Medulla oblongata (tissue), 1 donor: Measurements from ENCODE around the gene LUZP1.

Source experiments
- DNase-seq: peaks from one replicate; pipeline ENCODE4 v3.0.0-alpha.2; 2015; ENCODE audit errors: extremely low spot score

Gene LUZP1

DNA sequence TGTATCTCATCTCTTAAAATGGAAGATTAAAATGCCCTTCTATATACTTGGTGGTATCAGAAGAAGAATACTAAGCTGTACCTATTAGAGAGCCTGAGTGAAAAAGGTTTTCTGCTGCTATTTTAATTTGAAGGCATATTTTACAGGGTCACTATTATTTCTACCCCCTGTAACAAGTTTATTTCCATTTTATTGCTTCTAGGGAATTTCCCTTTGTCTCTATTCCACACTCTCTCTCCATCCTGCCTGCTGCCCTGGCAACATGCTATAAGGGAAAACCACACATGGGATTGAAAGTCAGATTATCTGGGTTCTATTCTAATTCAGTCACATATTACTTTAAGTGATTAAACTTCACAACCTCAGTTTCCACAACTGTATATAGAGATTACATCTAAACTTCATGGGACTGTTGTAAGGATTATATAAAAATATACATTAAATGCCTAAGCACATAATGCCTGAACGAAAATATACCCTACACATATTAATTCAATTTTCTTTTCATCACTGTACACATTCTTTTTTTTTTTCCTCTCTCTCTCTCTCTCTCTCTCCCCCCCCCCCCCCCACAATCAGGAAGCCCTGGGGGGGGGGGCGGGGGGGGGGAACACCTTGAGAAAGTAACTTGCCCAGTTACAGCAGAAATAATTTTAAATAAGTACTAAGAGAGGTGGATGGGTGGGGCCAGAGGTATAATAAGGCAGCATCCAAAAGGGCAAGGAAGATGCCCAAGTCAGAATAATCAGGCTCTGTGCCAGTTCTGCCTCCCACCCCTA is 51.5 kb downstream of the LUZP1 start:
- DNase-seq, result no peak

DNA sequence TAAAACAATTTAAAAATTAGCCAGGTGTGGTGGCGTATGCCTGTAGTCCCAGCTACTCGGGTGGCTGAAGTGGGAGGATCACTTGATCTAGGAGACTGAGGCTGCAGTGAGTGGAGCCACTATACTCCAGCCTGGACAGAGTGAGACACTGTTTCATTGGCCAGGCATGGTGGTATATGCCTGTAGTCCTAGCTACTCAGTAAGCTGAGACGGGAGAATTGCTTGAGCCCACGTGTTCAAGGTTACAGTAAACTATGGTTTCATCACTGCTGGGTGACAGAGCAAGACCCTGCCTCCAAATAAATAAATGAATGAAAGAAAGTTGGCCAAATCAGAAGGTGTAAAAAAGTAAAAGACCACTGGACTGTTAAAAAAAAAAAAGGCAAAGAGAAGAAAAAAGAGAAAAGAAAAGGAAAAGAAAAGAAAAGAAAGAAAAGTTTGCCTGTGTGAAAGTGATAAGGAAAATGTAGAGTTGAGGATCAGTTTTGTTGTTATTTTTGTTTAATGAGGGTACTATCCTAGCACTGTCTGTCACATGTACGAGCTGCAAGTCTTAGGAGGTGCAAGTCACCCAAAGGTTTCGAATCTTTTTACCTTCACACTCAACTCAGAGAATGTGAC is 52.3 kb downstream of the LUZP1 start:
- DNase-seq, result no peak

DNA sequence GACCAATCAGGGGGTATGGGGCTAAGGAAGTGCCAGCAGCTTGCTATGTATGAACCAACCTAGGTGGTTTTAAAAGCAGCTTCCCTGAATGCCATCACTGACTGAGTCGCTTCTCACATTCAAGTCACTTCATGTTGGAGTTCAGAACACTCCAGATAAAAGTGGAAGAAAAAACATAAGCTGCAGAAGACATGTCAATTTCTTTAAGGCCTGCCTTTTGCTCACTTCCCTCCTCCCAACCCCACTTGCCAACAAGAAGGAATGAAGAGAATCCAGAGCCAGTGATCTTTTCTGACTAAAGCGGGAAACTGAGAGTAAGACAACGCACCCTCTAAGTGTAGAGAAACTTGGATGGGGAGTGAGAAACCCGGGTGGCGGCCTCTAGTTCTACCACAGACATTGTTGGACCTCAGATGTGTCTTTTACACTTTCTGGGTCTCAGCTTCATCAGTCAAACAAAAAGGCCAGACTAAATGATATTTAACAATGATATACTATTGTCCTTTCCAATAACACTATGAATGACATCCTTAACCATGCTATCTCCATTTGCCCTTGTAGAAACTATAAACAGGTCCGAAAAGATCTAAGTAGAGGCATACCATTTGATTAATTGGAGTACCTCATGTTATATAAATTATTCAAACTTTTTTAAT is 54.1 kb downstream of the LUZP1 start:
- peak; percentile 49 for DNase-seq

DNA sequence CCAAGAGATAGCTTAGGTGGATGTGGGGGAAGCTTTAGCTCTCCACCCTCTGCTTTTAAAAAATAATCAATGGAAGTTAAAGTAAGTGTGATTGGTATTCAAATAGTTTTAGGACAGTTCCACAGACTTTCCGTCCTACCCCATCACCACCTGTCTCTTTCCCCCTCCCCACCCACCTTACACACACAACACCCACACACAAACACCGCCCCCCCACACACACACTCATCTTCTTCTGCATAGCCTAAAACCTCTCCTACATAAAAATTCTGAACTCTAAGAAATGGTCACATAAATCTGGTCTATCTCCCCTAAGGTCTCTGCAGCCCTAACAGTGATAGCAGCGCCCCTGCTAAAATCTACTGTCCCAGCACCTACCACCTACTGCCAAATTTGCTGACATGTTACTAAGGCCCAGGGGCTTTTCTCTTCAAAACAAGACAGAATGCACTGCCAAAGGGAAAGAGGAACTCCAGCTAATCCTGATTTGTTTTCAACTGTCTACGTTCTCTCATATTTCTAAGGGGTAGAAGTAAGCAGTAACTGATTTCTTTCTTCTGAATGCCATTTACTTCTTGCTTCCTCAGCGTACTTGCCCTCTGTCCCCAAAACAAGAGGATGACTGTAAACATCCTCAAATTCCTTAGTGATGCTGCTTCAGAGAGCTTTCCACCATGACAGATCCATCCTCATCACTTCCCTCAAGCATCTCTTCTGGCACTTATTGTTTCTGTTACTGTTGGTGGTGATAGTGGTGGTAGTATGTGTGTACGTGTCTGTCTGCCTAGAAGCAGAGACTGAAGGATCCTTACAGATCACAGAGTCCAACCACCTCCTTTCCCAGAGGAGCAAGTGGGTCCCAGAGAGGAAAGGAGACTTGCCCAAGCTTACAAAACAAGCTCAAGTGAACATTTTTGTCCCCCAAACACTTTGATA is 56.8 kb downstream of the LUZP1 start:
- peak; percentile 28 for DNase-seq

DNA sequence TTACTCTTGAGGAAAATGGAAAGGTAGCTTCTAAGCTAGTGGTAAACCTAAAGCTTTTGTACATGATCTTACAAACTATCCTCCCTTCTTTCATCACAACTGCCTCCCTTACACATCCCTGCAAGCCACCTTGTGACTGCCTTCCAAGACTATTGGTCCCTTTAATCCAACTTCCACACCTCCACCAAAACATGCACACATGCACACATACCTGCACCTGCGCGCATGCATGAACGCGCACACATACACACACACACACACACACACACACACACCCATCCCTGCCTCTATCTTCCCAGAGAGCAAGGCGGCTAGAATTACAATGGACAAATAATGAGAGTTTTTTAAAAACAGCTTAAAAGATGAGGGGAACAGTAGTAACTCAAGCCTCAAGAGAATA is 58.3 kb downstream of the LUZP1 start:
- DNase-seq, result no peak

DNA sequence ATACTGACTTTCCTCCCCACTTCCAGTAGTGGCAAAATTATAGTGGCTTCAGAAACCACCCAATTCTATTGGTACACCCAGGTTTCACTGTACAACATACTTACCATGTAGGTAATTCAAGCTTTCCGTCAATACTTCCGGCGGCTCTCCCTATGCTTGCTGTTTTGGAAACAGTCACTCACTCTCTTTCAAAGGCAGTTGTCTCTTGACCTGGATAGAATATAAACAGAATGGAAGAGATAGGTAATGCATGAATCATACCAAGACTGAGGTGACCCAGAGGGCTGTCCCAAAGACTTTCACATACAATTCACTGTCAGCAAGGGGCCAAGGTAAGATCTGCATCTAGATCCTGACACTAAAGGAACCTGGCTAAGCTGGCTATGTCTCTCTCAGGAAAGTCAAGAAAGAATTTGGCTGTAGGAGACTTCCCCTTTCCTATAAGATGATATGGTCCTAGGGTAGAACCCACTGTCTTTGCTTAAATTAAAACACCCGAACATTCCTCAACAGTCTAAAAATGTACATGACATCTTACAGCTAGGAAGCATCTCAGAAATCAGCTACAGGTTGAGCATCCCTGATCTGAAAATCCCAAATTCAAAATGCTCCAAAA is 59.6 kb downstream of the LUZP1 start:
- no peak for DNase-seq

DNA sequence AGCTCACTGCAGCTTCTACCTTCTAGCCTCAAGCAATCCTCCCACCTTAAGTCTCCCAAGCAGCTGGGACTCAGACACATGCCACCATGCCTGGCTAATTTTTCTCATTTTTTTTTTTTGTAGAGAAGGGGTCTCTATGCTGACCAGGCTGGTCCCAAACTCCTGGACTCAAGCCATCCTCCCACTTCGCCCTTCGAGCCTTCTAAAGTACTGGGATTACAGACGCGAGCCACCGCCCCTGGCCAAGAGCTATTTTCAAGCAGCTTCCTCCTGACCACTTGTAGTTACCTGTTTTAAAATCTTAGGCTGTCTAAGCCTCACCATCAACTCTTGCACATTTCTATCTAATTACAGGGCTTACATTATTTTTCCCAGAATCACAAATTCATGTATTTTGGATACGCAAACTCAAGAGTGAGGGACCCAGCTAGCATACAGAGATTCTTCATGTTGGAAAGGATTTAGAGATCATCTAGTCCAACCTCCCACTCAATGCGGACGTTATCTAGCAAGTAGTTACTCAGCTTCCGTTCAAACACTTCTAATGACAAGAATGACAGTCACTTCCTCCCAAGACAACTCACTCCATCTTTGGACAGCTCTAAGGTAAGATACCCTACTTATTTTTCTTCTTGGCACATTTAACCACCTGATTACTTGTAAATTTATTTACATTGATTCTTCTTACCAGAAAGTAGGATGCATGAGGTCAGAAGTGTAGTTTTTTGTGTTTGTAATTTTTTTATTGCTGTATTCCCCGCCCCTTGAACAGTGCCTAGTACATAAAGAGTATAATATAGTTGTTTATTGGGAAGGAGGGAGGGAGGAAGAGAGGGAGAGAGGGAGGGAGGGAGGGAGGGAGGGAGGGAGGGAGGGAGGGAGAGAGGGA is 65.4 kb downstream of the LUZP1 start:
- DNase-seq, result no peak

DNA sequence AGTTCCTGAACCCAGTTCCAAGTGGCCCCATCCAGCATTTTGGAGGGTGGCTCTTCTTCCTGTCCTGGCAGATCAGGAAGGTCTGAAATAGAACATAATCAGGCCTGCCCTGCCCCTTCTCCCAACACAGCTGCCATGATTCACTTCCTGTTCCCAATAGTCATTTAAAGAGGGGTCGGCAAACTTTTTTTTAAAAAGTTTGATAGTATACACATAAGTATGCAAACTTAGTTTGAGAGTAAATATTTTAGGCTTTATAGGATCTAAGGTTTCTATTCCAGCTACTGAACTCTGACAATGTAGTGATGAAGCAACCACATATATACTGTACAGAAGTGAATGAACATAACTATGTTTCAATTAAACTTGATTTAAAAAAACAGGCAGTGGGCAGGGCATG is 66.4 kb downstream of the LUZP1 start:
- DNase-seq, result no peak

DNA sequence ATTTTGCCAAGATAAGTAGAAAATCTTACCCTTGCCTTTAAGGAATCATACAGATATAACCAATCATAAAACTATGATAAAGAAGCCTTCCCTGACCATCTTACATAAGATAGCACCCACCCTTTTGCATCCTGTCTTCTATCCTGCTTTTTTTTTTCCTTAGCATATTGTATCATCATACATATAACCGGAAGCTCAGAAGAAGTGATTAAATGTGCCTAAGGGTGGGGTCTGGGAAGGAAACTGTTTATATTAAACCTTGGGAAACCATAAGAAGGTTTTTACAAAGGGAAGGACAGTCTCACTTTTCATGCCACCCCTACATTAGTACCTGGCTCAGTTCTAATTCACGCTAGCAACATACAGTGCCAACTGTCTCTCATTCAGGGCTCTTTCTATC is 66.8 kb downstream of the LUZP1 start:
- no peak for DNase-seq

DNA sequence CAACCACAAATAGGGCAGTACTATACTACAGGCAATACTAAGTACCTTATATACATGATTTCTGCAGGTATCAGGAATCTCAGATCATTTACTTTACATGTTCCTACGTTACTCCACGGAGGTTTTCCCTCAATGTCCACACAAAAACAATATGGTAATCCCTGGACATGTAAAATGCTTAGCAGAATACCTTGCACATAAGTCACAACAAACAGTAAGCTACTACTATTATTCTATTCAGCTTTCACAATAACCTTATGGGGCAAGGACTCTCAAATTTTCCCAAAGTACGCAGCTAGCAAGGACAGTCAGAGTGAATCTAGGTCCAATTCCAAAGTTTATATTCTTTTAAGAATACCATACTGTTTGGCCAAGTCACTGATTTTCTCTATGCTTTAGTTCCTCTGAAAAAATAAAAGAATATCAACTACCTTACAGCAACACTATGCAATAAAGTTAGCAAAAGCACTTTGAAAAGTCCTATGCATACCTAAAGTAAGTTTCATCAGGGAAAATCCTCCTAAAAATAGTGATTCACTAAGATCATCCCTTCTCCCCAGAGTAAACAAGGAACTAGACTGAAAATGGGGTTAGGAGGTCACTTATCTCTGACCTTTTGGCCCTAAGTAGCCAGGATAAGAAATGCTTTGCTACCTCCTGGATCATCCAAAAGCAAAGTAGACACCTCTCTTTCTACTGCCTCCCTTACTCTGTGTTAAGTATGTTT is 67.4 kb downstream of the LUZP1 start:
- DNase-seq, result no peak

DNA sequence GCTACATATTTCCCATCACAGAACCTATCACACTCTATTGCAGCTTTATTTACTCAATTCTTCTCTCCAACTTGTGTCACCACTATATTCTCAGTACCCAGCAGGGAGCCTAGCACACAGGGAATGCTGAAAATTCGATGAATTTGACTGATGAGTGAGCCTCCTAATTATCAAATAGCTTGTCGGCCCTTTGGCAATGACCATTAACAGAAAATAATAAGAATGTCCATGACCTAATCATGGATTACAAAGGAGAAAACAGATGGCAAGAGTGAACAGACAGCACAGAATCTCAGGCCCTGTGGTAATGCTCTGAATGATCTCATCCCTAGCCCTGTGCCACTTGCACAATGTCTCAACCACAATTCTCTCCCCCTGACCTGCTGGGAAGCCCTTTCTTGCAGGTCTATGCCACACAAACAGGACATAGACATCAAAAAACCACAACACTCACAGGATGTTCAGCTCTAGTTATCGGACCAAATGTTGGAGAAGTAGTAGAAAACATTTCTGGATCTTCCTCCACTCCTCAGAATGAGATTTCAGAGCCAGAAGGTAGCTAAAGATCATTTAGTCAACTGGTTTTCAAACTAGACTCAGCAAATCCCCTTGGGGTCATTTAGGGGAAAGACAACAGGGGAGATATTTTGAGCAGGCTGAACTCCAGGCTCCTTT is 68.4 kb downstream of the LUZP1 start:
- peak; percentile 27 for DNase-seq

DNA sequence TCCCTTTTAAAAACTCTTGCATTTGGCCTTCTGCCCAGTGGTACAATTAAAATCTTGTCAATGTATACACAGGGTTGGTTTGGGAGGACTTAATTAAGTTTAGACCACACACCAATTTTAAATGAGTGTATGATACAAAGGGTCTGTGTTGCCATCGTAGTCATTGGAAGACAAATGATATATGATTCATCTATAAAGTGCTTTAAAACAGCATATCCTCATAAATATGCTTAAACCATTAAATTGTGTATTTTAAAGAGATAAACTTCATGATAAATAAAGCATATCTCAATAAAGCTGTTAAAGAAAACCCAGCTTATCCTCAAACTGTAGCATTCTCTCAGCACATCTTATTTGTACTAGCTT is 69.5 kb downstream of the LUZP1 start:
- no peak for DNase-seq

DNA sequence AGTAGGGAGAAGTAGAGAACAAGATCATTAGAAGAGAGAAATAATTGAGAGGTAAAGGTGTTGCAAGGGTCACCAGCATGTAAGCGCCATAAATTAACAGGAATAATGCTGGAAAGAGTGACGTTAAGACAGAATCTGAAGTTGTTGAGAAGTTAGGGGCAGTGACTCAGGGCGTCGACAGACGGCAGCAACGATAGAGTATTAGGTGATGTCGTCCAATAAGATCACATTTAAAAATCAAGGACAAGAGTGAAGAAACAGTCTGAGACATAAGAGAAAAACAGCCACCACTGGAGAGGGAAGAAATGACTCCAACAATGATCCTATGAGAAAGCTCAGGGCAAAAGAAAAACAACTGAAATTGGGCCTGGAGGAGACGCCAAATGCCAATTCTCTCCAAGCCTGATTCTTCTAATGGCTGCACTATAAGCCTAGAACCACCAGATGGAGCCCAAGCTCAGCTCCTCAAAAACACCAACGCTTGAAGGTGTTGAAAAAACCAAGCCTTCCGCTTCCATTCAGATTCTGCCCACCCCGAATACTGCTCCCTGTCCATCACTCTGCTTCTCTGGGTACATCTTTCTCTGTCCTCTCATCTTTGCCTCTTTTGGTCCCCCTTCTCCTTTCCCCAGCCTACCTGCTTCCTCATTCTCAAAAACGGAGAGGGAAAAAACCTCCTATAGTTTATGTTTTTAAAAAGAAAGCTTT is 70.0 kb downstream of the LUZP1 start:
- peak; percentile 90 for DNase-seq

DNA sequence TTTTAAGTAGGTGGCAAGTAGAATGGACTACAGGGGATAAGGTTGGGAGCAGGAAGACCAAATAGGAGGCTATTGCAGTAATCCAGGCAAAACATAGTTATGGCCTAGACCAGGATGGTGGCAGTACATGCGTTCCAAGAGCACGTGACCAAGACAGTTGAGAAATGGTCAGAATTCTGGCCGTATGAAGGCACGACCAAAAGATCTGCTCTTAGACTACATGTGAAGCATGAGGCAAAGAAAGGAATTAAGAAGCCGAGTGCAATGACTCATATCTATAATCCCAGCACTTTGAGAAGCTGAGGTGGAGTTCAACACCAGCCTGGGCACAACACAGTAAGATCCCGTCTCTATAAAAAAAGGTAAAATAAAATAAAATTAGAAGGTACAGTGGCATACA is 71.3 kb downstream of the LUZP1 start:
- DNase-seq, result no peak

DNA sequence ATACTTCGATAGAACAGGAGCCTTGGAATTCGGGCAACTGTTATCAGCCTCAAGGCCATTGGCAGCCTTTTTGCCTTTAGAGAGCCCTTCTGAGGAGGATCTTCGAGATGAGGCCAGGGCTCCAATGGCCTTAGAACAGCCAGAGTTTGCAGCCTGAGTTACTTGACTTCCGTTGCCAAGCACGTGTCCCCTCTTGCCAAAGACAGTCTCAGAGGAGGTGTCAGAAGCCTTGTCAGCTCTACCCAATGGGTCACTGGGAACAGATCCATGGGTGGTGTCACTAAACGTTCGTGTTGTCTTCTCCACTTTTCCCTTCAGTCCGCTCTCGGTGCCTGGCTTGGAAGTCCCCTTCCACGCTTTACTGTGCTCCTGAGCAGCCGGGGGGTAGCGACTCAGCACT is 76.2 kb downstream of the LUZP1 start:
- no peak for DNase-seq

DNA sequence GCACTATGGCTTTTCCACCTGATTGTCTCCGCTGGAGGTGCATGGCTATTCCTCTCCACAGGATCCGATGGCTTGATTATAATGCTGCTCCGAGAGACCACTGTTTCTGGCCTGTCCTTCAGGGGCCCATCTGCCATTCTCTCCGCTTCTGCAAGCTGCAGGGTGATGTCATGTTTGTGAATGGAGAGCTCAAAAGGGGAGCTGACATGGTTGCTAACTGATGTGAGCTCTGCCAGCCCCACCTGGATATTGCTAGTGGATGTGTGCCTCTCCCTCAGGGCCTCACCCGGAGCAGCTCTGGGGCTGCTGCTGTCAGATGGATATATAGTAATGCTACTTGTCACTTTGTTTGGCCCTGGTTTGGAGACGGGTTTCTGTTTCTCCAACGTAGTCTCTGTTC is 77.1 kb downstream of the LUZP1 start:
- DNase-seq, result no peak

DNA sequence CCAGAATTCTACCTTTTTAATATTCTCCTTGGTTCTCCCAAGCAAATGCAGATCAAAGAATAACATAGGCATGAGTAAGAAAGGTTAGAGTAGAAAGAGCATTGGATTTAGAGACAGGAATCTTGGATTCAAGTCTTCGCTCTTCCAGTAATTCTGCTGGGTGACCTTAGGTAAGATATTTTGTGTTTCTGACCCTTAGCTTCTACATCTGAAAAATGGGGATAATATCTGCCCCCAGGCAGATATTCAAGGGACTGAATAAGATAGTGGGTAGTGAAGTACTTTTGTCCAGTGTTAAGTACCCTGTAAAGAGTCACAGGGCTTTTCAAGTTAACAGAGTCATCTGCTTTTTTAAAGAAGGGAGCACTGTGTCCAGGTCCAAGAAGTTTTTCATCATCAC is 78.6 kb downstream of the LUZP1 start:
- DNase-seq, result no peak

DNA sequence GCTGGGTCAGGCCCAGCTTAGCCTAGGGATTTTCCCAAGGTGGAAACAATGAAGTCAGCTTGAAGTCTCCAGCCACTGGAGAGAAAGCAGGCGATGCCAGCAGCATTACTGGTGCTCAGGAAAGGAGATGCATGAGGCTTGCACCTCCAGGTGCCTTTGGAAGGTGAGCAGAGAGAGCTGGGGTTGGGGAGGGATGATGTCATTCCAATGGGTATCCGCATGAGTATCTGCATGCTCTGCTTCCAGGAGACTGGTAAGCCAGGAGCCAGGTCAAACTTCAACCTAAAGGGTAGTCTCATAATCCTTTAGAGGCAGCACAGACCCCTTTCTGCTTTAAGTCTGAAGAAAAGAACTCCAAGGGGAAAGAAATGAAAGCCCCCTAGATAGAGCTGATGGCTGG is 80.6 kb downstream of the LUZP1 start:
- no peak for DNase-seq

DNA sequence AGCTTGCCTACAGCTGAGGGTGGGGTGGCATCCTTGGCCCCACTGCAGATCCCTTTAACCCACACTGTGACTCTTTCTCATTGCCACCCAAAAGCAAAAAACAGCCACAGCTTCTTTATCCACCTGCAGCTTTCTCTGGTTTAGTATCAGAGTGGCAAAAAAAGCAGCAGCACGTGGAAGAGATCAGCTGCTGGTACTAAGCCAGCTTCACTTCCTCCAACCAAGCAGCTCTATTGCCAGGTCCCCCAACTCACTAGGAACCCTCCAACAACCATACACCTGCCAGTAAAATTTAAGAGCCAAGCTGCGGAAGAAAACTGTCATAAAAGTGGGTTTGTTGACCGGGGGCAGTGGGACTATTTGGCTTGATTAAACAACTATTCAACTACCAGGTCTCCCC is 83.0 kb downstream of the LUZP1 start:
- no peak for DNase-seq
